Fibroblast of skin of left biceps (primary cell): ENCODE results near the gene SLC25A42.
A peak's percentile ranks its signal among the peaks of the same experiment; 100 is the strongest.
"Not testable (repeated sequence)": the region's sequence is repeated elsewhere in the genome, so short reads cannot be mapped to it uniquely, and the experiment has no call there.

ENCODE experiments used
- DNase-seq, 2 experiments: peaks; one replicate each; pipeline ENCODE4 v3.0.0-alpha.2; 2013; ENCODE audit warnings: low read depth in 2 of 2

Gene SLC25A42

DNA sequence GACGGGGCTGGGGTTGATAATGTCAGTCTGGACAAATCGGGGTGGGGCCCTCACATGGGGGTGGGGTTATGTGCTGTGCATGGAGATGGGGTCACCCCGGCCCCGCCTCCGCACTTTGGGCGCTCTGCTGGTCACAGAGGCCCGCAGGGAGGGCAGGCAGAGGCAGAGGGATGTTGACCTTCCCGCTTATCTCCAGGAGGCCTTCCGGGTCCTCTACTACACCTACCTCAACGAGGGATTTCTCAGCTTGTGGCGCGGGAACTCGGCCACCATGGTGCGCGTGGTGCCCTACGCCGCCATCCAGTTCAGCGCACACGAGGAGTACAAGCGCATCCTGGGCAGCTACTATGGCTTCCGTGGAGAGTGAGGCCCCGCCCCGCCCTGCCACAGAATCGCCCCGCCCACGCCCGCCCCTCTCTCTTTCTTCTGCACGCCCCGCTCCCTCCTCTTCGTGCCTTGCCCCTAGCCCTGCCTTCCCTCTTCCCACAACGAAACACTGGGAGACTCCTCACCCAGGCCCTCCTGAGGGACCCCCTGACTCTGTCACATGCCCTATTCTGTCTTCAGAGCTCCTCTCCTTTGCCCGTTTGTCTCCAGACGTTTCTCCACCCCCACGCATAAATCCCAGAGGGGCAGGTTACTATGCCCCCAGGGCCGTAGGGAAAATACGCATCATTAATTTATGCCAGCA, 41.7 kb downstream of the SLC25A42 start:
- DNase-seq, result peak; percentile 19 to 25

DNA sequence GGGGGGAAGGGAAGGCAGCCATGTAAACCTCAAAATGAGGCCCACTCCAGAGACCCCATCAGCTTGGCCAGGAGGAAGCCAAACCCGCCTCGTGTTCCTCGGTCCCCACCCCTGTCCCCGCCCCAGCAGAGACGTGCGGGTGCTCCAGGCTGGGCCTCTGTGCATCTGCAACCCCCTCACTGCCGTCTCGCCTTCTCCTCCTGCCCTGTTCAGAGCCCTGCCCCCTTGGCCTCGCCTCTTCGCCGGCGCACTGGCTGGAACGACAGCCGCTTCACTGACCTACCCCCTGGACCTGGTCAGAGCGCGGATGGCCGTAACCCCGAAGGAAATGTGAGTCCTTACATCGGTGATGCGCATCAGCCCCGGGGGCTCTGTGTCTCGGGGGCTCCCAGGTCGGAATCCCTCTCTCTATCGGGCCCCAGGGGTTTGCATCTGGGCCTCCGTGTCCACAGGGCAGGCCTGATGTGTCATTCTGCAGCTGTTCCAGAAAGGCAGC, 42.3 kb downstream of the SLC25A42 start:
- no peak for DNase-seq

DNA sequence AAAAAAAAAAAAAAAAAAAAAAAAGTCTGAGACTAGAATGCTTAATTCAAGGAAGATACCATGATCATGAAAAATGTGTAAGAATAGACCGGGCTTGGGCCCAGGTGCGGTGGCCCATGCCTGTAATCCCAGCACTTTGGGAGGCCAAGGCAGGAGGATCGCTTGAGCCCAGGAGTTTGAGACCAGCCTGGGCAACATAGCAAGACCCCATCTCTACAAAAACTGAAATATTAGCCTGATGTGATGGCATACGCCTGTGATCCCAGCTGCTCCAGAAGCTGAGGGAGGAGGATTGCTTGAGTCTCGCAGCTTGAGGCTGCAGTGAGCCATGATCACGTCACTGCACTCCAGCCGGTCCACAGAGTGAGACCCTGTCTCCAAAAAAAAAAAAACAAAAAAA, 43.1 kb downstream of the SLC25A42 start:
- DNase-seq, result not testable (repeated sequence)

DNA sequence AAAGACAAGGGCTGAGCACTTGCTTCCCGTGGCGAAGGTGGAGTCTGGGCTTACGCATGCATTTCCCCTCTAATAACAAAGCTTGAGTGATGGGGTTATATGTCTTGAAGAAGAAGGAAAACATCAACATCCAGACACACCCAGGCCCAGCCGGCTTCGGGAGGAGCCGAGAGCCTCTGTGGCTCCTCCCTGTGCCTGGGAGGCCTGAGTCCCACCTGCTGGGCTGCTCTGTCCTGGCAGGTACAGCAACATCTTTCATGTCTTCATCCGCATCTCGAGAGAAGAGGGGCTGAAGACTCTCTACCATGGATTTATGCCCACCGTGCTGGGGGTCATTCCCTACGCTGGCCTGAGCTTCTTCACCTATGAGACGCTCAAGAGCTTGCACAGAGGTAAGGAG, 43.9 kb downstream of the SLC25A42 start:
- DNase-seq, result no peak

DNA sequence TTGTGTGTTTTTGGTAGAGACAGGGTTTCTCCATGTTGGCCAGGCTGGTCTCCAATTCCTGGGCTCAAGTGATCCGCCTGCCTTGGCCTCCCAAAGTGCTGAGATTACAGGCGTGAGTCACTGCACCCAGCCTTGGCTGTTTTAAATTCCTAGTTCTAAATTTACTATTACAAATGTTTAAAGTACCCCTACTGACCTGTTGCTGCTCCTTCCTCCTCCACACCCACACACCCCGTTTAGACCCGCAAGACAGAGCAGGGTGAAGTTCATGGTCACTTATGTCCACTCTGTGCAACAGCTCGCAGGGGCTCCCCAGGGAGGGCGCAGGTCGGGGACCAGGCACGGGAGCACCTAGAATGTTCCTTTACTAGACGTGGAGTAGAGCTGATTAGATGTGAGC, 45.8 kb downstream of the SLC25A42 start:
- DNase-seq, result no peak

DNA sequence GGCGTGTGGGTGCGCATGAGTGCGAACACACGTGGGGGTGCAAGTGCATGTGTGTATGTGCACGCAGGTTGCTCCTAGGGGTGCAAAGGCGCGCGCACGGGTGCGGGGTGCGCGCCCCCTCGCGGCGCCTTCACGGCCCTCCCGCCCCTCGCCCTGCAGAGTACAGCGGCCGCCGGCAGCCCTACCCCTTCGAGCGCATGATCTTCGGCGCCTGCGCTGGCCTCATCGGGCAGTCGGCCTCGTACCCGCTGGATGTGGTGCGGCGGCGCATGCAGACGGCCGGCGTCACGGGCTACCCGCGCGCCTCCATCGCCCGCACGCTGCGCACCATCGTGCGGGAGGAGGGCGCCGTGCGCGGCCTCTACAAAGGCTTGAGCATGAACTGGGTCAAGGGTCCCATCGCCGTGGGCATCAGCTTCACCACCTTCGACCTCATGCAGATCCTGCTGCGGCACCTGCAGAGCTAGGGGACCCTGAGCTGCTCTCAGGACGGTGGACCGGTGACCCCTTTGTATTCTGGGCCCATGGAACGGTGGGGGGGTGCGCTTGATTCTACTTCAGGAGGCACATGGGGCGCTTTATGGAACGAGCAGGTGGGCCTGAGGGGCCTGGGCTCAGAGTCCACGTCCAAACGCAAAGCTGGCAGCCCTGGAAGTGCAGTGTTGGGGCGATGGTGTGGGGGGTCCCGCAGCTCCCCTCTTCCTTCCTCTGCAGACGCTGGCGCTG, 46.8 kb downstream of the SLC25A42 start:
- DNase-seq, result no peak

DNA sequence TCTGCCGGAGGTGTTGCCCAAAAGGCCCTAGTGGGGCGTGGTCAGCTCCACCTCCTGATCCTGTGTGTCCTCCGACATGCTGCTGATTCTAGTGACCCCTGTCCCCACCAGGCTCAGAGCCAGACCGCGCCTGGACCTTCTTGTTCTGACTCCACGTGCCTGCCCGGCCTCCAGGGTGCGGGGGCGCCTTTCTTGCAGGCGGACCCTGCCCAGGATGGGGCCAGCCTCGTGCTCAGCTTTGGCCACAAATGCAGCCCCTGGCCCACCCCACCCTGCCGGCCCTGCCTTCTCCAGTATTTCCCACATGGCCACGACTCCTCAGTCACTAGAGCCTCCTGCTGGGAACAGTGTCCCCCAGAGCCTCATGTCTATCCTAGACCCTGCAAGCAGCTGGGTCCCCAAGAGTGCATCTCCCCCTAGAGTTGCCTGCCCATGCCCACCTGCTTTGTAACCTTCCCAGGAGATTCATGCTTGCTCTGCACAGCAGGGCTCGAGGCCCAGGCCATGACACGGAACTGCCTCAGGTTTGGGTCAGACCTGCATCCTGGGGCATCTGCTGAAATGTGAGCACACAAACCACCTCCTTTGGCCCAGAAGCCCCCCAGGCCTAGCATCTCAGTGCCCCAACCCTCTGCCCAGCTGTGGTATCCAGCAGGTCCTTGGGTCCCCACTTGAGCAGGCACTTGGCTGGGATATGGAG, 47.5 kb downstream of the SLC25A42 start:
- no peak for DNase-seq

DNA sequence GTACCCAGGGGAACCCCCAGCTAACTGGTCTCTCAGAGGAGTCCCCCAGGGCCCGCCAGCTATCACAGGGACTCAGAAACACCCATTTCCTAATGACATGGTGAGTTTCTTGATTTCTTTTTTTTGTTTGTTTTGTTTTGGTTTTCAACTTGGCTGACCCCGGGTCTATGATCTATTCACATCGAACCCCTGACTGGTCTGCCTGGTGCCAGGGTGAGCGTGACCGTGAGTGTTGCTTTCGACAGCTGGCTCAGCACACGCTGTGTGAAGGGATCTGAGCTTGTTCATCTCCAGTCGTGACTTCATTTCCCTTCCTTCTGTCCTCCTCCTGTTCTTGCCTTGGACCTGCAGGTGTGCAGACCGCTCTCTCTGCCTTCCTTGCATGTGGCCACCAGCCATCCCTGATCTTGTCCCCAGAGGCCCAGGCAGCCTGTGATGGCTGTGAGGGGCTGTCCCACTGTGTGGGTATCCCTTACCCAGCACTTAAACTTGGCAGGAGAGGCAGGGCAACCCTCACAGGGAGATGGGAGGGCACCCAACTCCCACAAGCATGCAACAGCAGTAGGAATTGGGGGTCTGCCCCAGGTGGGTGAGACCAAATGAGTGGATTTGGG, 48.3 kb downstream of the SLC25A42 start:
- DNase-seq, result no peak

DNA sequence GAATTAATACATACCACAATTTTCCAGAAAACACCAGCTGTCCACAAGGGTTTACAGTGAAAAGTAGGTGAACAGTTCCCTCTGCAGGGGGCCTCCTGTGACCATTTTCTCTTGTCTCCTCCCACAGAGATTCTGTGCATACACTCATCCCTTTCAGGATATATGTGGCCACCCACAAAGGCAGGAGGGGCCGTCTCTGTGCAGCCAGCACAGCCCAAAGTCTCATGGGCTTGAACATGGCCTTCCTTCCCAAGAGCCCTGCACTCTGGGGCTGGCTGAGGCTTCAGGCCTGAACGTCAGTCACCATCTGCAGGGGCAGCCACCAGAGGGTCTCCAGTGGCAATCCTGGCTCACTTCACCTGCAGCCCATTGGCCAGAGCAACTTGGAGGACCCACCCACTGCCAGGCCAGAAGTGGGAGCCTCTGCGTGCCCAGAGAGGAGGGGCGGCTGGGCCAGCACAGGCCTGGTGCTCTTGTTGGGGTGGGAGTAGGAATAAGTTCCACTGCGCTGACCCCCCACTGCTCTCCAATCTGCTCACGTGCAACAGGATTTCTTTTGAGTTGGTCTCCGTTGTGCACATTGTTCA, 49.3 kb downstream of the SLC25A42 start:
- peak; percentile 13 to 18 for DNase-seq

DNA sequence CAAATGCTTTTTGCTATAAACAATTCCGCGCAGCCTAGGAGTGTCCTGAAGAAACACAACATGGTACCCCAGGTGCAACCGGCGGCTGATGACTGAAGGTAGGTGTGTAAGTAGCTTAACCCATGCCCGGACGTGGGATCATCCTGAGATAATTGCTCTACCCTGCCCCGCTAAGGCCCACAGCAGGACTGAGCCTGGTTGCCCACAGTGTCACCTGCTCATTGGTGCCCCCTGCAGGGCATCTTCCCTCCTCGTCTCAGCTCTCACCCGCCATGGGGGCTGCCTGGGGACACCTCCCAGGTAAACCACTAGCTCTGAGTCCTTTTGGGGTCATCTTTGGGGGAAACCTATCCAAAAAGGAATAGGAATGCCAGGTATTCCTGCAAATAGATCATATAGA, 52.2 kb downstream of the SLC25A42 start:
- no peak for DNase-seq

DNA sequence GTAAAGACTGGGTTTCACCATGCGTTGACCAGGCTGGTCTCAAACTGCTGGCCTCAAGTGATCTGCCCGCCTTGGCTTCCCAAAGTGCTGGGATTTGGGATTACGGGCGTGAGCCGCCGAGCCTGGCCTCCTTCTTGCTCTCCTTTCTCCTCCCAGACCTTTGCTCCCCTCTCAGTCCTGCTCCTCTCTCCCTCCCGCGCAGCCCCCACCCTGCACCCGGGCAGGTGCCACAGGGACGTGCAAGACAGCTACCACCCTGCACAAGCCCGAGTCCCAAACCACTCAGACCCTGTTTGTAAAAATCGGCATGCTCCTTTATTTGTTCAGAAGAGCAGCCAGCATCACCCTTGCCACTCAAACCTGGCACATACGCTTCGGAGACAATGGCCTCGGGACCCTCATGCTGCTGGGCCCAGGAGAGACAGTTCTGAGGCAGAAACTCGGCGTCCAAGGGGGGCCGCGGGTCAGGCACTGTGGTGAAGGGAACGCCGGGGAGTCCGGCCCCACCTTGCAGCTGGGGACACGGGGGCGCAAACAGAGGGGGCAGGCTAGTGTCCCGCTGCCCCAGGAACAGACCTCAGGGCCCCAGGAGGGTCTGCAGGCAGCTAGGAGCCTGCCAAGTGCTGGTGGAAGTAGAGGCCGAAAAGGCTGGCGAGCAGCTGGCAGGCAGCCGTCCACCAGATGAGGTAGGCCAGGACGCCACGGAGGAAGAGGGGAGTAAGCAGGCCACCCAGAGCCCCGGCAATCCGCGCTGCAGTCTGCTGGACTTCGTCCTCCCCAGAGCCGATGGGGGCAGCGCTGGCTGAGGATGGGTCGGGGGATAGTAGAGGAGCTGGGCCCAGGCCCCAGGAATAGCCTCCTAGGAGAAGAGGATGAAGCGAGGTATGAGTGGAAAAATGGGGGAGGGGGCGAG, 55.8 kb downstream of the SLC25A42 start:
- DNase-seq, result no peak

DNA sequence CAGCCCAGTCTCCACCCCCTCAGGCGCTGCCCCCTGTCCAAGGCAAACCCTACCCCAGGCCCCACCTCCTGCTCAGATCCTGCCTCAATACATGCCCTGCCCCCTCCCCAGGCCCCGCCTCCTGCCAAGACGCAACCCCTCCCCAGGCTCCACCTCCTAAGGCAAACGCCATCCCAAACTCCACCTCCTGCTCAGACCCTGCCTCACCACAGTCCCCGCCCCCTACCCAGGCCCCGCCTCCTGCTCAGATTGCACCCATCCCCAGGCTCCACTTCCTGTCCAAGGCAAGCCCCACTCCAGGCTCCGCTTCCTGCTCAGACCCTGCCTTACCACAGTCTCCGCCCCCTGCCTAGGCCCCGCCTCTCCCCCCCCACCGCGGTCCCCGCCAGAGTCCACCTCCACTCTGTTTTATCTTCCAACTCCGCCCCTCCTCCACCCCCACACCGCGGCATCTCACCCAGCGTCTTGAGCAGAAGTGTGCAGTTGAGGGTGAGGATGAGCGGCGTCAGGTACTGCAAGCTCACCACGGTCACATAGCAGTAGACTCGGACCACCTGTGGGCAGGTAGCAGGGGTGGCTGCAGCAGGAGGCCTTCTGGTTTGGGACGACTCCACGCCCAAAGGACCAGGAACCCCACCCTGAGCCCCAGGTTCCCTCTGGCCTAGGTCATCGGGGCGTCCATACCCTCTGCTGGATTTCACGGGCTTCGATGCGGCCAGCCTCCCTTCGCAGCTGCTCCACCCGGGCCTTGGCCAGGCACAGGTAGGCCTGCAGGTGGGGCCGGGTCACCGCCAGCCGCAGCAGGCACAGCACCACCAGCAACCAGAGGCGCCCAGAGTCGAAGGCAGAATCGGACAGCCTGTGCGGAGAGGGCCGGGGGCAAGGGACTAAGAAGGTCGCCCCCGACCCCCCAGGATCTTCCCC, 56.8 kb downstream of the SLC25A42 start:
- peak; percentile 66 to 67 for DNase-seq

DNA sequence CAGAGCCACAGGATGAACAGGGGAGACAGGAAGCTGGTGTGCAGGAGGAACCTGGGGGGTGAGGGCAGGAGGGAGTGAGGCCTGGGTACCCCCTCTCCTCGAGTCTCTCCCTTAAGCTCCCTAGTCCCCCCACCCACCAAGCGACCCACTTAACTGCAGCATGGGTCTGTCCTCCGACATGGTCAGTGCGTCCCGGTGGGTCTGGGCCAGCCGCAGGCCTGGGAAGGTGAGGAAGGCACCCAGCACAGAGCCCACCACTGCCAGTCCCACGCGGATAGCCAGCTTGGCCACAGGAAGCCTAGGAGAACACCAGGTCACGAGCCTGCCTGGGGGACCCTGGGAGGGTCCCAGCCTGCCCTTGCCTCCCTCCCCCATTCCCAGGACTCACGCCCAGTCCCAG, 57.6 kb downstream of the SLC25A42 start:
- no peak for DNase-seq

DNA sequence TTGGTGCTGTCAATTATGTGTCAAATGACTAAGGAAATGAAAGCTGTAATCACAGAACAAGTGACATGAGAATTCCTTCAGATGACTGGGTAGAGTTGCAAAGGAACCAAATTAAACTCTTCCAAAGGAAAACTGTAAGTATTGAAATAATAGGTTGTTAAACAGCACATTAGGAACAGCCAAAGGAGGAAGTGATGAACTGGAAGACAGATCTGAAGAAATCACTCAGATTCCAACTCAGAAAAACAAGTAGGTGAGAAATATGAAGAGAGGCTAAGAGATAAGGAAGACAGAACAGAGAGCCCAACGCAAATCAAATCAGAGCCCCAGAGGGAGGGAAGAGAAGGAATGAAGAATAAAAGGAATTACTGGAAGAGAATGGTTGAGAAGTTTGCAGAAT, 59.1 kb downstream of the SLC25A42 start:
- no peak for DNase-seq

DNA sequence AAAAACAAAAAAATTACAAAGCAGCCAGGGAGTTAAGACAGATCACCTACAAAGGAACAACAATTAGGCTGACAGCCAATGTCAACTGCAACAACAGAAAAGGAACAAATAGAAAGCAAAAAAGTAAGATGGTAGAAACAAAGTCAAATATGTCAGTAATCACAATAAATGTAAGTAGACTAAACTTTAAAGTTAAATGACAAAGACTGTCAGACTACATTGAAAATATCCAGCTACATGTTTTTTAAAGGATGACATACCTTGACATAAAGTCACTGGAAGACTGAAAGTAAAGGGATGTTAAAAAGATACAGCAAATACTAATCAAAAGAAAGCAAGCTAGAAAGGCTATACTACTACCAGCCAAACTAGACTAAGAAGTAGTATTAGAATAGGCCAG, 59.6 kb downstream of the SLC25A42 start:
- DNase-seq, result no peak

DNA sequence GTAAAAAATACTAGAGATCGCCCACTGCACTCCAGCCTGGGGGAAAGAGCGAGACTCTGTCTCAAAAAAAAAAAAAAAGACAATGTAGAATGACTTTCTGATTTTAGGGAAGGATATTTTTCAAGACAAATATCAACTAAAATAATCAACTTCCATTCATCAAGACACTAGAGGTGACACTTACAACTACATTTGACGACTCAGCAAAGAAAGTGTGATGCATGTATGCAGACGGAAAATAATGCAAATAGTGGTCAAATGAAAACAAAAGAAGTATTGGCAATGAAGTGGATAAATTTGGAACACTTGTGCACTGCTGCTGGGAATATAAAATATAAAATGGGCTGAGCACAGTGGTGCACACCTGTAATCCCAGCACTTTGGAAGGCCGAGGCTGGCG, 62.3 kb downstream of the SLC25A42 start:
- DNase-seq, result no peak

DNA sequence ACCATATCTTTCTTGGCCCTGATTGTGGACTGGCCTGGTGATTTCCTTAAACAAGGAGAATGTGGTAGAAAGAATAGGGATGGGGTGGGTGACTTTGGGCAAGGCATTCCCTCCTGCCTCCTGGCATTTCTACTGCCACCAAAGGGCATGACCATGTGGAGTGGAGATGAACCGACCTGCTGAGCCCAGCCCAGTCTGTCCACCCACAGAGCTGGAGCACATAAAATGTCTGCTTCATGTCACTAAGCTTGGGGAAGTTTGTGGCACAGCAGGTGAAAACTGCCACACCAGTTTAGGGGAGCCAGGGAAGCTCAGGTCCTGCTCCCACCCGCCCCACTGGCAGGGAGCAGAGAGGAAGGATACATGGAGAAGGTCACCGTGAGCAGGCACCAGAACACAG, 68.2 kb downstream of the SLC25A42 start:
- DNase-seq, result no peak

DNA sequence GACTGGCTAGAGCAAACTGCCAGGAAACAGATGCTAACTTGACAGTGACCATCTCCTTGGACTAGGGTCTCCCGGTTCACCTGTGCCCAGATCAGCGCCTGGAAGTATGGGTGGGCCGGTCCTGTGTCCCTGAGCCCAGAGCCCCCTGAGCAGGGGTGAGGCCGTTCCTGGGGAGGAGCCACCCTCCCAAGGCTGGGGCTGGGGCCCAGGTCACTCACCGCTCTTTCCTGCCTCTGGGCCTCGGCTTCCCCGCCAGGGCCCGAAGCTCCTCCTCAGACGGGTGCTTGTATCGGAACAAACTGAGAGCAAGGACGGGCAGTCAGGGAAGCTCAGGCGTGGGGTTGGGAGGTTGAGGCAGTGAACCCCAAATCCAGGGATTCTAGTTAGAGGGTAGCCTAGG, 69.1 kb downstream of the SLC25A42 start:
- DNase-seq, result no peak

DNA sequence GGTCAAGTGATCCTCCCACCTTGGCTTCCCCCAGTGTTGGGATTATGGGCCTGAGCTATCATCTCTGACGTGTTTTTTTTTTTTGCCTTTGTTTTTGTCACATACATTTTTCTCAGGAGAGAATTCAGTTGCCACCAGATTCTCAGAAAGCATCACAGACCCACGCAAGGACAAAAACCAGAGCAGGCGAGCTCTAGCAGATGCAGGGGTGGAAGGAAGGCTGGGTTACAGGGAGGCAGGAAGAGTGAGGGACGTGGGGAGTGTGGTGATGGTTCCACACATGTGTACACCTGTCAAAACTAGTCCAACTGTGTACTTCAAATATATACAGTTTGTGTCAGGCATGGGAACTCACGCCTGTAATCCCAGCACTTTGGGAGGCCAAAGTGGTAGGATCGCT, 70.2 kb downstream of the SLC25A42 start:
- no peak for DNase-seq

DNA sequence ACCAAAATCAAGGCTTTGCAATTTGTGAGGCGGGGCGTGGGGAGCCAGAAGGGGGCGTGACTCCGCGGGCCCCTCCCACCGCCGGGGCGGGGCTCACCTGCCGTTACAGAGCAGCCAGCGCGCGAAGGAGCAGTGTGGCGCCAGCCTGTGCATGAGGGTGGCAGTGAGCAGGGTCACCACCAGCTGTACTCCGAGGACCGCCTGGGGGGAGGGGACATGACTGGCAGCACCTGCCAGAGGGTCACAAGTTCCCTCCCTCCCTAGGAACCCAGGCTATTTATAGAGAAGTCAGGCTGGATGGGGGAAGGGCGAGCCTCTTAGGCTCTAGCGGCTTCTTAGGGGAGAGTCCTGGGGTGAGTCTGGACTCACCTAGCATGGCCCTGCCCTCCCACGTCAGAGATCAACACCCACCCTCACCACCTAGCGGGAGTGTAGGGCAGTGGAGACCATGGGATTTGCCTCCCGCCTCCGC, 70.9 kb downstream of the SLC25A42 start:
- no peak for DNase-seq
